Neural progenitor cell (in vitro differentiated cells): Measurements from ENCODE around the gene CPNE2. TPM values are rescaled to one million over a fixed set of nuclear protein-coding genes. Genes with fewer than 3 reads are reported as not detected.
A peak's percentile ranks its signal among the peaks of the same experiment; 100 is the strongest.

Experiments used
- DNase-seq: peaks from one replicate; pipeline ENCODE4 v3.0.0-alpha.2; 2016; ENCODE audit warnings: low spot score
- H2AFZ ChIP-seq: fragments of 200-600 bp; sonication (generic); replicated peaks from 2 replicates; pipeline ENCODE4 v1.6.1; 2016; ENCODE audit warnings: antibody characterized with exemption
- H3F3A ChIP-seq: fragments of 200-600 bp; sonication (generic); 2 replicates; pipeline ENCODE4 v1.6.1; 2016; ENCODE audit warnings: antibody characterized with exemption, low read depth
- H3K27ac ChIP-seq: fragments of 200-600 bp; sonication (generic); 2 replicates; pipeline ENCODE4 v1.5.1; 2016; ENCODE audit warnings: mild to moderate bottlenecking
- H3K27me3 ChIP-seq: fragments of 200-600 bp; sonication (generic); 2 replicates; pipeline ENCODE4 v1.6.1; 2016; ENCODE audit warnings: mild to moderate bottlenecking, moderate library complexity
- H3K36me3 ChIP-seq: fragments of 200-600 bp; sonication (generic); 2 replicates; pipeline ENCODE4 v1.5.1; 2016
- H3K4me1 ChIP-seq: fragments of 200-600 bp; sonication (generic); 2 replicates; pipeline ENCODE4 v1.6.1; 2016; ENCODE audit warnings: mixed run types
- H3K4me2 ChIP-seq: fragments of 200-600 bp; sonication (generic); 2 replicates; pipeline ENCODE4 v1.6.1; 2016
- H3K4me3 ChIP-seq: fragments of 200-600 bp; sonication (generic); 2 replicates; pipeline ENCODE4 v1.5.1; 2016
- H3K79me2 ChIP-seq: fragments of 200-600 bp; sonication (generic); 2 replicates; pipeline ENCODE4 v1.6.1; 2016; ENCODE audit warnings: low read depth
- H3K9ac ChIP-seq: fragments of 200-600 bp; sonication (generic); 2 replicates; pipeline ENCODE4 v1.6.1; 2016
- H3K9me3 ChIP-seq: fragments of 200-600 bp; sonication (generic); 2 replicates; pipeline ENCODE4 v1.5.1; 2016; ENCODE audit warnings: low read depth
- H4K20me1 ChIP-seq: fragments of 200-600 bp; sonication (generic); 2 replicates; pipeline ENCODE4 v1.6.1; 2016; ENCODE audit warnings: low read depth
- H3K27ac Mint-ChIP-seq: 3 replicates; pipeline ENCODE4 v1.8.0; 2021; ENCODE audit warnings: mixed read lengths
- H3K27me3 Mint-ChIP-seq: 2 replicates; pipeline ENCODE4 v1.8.0; 2022; ENCODE audit warnings: low read depth, mild to moderate bottlenecking, inconsistent platforms, moderate library complexity, mixed read lengths; ENCODE audit not compliant: insufficient read depth
- H3K36me3 Mint-ChIP-seq: 3 replicates; pipeline ENCODE4 v1.8.0; 2021; ENCODE audit warnings: mixed read lengths
- H3K4me1 Mint-ChIP-seq: 3 replicates; pipeline ENCODE4 v1.8.0; 2021; ENCODE audit warnings: mixed read lengths
- H3K4me3 Mint-ChIP-seq: 3 replicates; pipeline ENCODE4 v1.8.0; 2021; ENCODE audit warnings: mild to moderate bottlenecking, moderate library complexity, mixed read lengths
- H3K9me3 Mint-ChIP-seq: 3 replicates; pipeline ENCODE4 v1.8.0; 2020; ENCODE audit warnings: mixed read lengths
- EZH2 ChIP-seq: fragments of 200-600 bp; sonication (generic); IDR thresholded peaks from 2 replicates; pipeline ENCODE4 v1.6.1; 2017; ENCODE audit warnings: antibody characterized with exemption, mild to moderate bottlenecking, moderate library complexity
- EZH2phosphoT487 ChIP-seq: fragments of 200-600 bp; sonication (generic); IDR thresholded peaks from 2 replicates; pipeline ENCODE4 v1.6.1; 2017; ENCODE audit warnings: antibody characterized with exemption
- total RNA-seq: library from RNA; depleted of rRNA; stranded (reverse); fragments of >200 nt; gene quantifications from 2 replicates; pipeline ENCODE4 v1.2.3, GENCODE V29; 2015; ENCODE audit warnings: low replicate concordance
- TF ChIP-seq, protein P1 (sequence below): fragments of 200-600 bp; sonication (generic); IDR thresholded peaks from 2 replicates; pipeline ENCODE4 v1.5.1; 2017; ENCODE audit warnings: antibody characterized with exemption, mild to moderate bottlenecking

Gene CPNE2
- total RNA-seq, 1 donor from 2014 or later, result 19.8 TPM

DNA sequence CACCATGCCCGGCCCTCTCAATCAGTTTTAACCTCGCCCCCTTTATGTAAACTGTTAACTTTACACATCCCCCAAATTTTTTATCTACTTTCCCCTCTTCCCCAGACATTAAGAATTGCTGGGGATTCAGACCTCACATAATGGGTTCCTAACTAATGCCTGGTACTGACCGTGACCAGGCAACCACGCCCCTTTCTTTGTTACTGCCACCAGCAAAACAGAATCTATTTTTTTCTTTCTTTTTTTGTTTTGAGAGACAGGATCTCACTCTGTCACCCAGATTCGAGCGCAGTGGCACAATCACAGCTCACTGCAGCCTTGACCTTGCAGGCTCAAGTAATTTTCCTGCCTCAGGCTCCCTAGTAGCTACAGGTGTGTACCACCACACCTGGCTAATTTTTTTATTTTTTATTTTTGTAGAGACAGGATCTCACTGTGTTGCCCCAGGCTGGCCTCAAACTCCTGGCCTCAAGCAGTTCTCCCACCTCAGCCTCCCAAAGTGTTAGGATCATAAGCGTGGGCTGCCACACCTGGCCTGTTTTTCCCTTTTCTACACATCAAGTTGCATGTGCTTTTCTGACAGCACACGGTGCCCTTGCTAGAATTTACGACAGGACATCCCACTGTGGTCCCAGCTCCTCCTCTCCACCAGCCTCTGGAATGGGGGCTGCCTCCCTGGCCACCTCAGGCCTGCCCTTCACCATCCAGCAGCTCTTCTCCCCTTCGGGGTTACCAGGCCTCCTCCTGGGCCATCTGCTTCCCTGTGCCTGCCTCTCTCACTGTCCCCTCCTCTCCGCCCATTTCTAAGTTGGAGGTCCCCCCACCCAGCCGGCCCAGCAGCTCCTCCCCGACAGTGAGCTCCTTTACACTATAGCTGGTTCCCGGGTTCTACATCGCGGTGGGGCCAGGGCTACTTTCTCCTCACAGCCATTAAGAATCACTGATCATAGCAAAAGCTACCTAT lies 10.8 kb downstream of the CPNE2 start:
- Histone ChIP-seq H2AFZ (no peak overlapping the region), H4K20me1 (no peaks in the 10 kb centered on the region), H3K4me1 (peaks cover 18% of the 10 kb centered on the region), H3F3A (no peaks in the 10 kb centered on the region), H3K27me3 (no peaks in the 10 kb centered on the region), H3K79me2 (no peaks in the 10 kb centered on the region), H3K4me2 (no peak overlapping the region), H3K4me3 (no peak overlapping the region), H3K9me3 (no peaks in the 10 kb centered on the region), H3K9ac (no peak overlapping the region), H3K27ac (no peak overlapping the region), H3K36me3 (no peaks in the 10 kb centered on the region)
- no peak for DNase-seq
- no peaks in the 10 kb centered on the region for H3K9me3 Mint-ChIP-seq
- peak overlapping the region; percentile 44 for H3K27ac Mint-ChIP-seq
- TF ChIP-seq EZH2phosphoT487 (no peak), EZH2 (no peak)
- TF ChIP-seq, protein P1, sequence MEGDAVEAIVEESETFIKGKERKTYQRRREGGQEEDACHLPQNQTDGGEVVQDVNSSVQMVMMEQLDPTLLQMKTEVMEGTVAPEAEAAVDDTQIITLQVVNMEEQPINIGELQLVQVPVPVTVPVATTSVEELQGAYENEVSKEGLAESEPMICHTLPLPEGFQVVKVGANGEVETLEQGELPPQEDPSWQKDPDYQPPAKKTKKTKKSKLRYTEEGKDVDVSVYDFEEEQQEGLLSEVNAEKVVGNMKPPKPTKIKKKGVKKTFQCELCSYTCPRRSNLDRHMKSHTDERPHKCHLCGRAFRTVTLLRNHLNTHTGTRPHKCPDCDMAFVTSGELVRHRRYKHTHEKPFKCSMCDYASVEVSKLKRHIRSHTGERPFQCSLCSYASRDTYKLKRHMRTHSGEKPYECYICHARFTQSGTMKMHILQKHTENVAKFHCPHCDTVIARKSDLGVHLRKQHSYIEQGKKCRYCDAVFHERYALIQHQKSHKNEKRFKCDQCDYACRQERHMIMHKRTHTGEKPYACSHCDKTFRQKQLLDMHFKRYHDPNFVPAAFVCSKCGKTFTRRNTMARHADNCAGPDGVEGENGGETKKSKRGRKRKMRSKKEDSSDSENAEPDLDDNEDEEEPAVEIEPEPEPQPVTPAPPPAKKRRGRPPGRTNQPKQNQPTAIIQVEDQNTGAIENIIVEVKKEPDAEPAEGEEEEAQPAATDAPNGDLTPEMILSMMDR, result no peak
- peaks cover 43% of the 10 kb centered on the region for H3K4me1 Mint-ChIP-seq
- H3K27me3 Mint-ChIP-seq, result peaks cover 5% of the 10 kb centered on the region
- no peak overlapping the region for H3K4me3 Mint-ChIP-seq
- no peaks in the 10 kb centered on the region for H3K36me3 Mint-ChIP-seq

DNA sequence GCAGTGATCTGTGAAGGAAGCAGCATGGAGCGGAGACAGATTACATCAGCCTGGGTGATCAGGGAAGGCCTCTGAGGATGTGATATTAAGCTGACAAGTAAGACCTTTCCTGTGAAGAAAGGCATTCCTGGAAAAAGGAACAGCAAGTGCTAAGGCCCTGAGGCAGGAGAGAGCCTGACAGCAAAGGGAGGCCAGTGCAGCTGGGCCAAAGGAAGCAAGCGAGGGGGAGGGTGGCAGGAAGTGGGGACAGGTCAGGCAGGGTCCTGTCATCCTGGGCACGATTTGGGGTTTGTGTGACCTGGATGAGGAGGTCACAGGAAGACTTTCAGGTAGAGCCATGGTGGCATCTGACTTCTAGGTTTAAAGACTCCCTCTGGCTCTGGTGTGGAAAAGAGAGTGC lies 12.3 kb downstream of the CPNE2 start:
- H3K27ac ChIP-seq, result no peak overlapping the region

DNA sequence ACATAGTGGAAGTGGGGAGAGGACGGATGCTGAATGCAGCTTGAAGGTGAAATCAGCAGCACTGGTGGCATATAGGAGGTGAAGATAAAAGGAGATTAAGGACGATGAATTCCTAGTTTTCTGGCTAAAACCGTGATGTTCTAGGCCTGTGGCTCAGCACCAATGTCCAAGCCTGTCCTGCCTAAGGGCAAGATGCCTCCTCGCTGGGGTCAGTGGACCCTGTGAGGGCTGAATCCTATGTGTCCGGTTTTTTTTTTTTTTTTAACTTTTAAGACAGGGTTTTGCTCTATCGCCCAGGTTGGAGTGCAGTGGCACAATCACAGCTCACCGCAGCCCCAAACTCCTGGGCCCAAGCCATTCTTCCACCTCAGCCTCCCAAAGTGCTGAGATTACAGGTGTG lies 12.8 kb downstream of the CPNE2 start:
- Histone ChIP-seq H3K9ac (no peak overlapping the region), H4K20me1 (no peaks in the 10 kb centered on the region), H3K4me1 (peaks cover 13% of the 10 kb centered on the region), H3K27ac (no peak overlapping the region), H3F3A (no peaks in the 10 kb centered on the region), H3K9me3 (no peaks in the 10 kb centered on the region), H3K36me3 (no peaks in the 10 kb centered on the region), H2AFZ (no peak overlapping the region), H3K4me3 (no peak overlapping the region), H3K4me2 (no peak overlapping the region), H3K79me2 (no peaks in the 10 kb centered on the region), H3K27me3 (no peaks in the 10 kb centered on the region)
- DNase-seq, result no peak
- peak overlapping the region; percentile 21 for H3K27ac Mint-ChIP-seq
- H3K4me3 Mint-ChIP-seq, result no peak overlapping the region
- peaks cover 44% of the 10 kb centered on the region for H3K4me1 Mint-ChIP-seq
- peaks cover 3% of the 10 kb centered on the region for H3K27me3 Mint-ChIP-seq
- no peak for TF ChIP-seq EZH2phosphoT487
- no peaks in the 10 kb centered on the region for H3K36me3 Mint-ChIP-seq
- no peaks in the 10 kb centered on the region for H3K9me3 Mint-ChIP-seq

More for the DNA sequence above, 12.3 kb downstream of the CPNE2 start:
- Histone ChIP-seq H3K4me3 (no peak overlapping the region), H3K36me3 (no peaks in the 10 kb centered on the region), H3F3A (no peaks in the 10 kb centered on the region), H2AFZ (no peak overlapping the region), H3K4me1 (peaks cover 13% of the 10 kb centered on the region), H4K20me1 (no peaks in the 10 kb centered on the region), H3K4me2 (no peak overlapping the region), H3K79me2 (no peaks in the 10 kb centered on the region), H3K9me3 (no peaks in the 10 kb centered on the region), H3K9ac (no peak overlapping the region), H3K27me3 (no peaks in the 10 kb centered on the region)
- peak overlapping the region; percentile 21 for H3K27ac Mint-ChIP-seq
- TF ChIP-seq EZH2phosphoT487, result no peak
- TF ChIP-seq, protein P1, result no peak
- TF ChIP-seq EZH2, result no peak
- no peak overlapping the region for H3K4me3 Mint-ChIP-seq
- H3K9me3 Mint-ChIP-seq, result no peaks in the 10 kb centered on the region
- H3K36me3 Mint-ChIP-seq, result no peaks in the 10 kb centered on the region
- H3K4me1 Mint-ChIP-seq, result peaks cover 41% of the 10 kb centered on the region
- H3K27me3 Mint-ChIP-seq, result peaks cover 3% of the 10 kb centered on the region
- DNase-seq, result no peak

DNA sequence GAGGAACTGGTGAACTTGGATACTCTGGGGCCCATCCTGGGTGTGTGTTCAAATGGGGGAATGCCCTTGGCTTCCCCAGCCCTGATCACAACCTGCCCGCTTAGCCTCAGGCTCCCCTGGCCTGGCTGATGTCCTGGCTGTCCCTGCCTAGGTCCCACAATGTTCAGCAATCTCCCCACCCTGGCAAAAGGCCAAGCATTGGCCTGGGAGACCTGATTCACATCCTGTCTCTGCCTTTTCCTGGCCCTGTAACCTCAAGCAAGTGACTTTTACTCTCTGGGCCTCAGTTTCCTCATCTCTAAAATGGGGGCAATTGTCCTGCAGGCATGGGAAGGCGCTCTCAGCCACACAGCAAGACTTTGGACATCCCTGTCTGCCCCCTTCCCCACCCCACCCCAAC lies 14.4 kb downstream of the CPNE2 start:
- Histone ChIP-seq H3K27ac (no peak overlapping the region), H3K4me1 (peaks cover 13% of the 10 kb centered on the region)
- TF ChIP-seq EZH2phosphoT487 (no peak), EZH2 (no peak)

More for the DNA sequence above, 14.4 kb downstream of the CPNE2 start:
- Histone ChIP-seq H3F3A (no peaks in the 10 kb centered on the region), H3K36me3 (no peaks in the 10 kb centered on the region), H3K9ac (no peak overlapping the region), H4K20me1 (no peaks in the 10 kb centered on the region), H3K27me3 (no peaks in the 10 kb centered on the region), H3K9me3 (no peaks in the 10 kb centered on the region), H3K79me2 (no peaks in the 10 kb centered on the region), H2AFZ (no peak overlapping the region), H3K4me3 (no peak overlapping the region), H3K4me2 (no peak overlapping the region)
- no peak overlapping the region for H3K4me3 Mint-ChIP-seq
- H3K36me3 Mint-ChIP-seq, result no peaks in the 10 kb centered on the region
- DNase-seq, result no peak
- H3K9me3 Mint-ChIP-seq, result no peaks in the 10 kb centered on the region
- H3K27ac Mint-ChIP-seq, result no peak overlapping the region
- peaks cover 2% of the 10 kb centered on the region for H3K27me3 Mint-ChIP-seq
- H3K4me1 Mint-ChIP-seq, result peaks cover 46% of the 10 kb centered on the region
